ENCODE measurements around the gene SOX9.

- TF ChIP-seq CTCF (IDR thresholded peaks at IDR 0.05) (no peak), POLR2AphosphoS5 (IDR thresholded peaks at IDR 0.05) (no peak), POLR2A (IDR thresholded peaks at IDR 0.05) (no peak), EP300 (IDR thresholded peaks at IDR 0.05) (no peak)
These were observed 7.2 kb downstream of the SOX9 start for GRCh38 chr17:72128039-72128438.

Measured in sigmoid colon (tissue), 4 donors.